Measurements from ENCODE around the gene SNAP29. TPM values are rescaled to one million over a fixed set of nuclear protein-coding genes. Genes with fewer than 3 reads are reported as not detected.

The SNAP29 gene
- total and polyA plus RNA-seq, 9 of the 15 experiments (the other 6 are each of a cell fraction or from before 2014, with no cell fraction given): 19.5 to 250 (median 75.9) TPM

- 33% methylated on average over 3 of the region's 3 CpGs for WGBS (ENCODE audit: insufficient coverage, low coverage, missing lambda C conversion rate)
- no peak for FAIRE-seq
- no peak for ATAC-seq
- no TSS peak for BruUV-seq (replicated peaks)
- Histone ChIP-seq H2AFZ (ENCODE audit: low read depth, low read length) (no peak overlapping the region), H3K9me3 (replicated peaks; ENCODE audit: control insufficient read depth, insufficient read depth, low read depth, low read length) (no peaks in the 10 kb centered on the region), H3K9me1 (ENCODE audit: control insufficient read depth, insufficient read depth, low read length) (peaks cover 8% of the 10 kb centered on the region), H3K4me3 (peak overlapping the region; percentile 1; the same call in 1 of the 2 replicates), H3K27ac (ENCODE audit: extremely low read depth, low read depth, low read length) (no peak overlapping the region), H3K79me2 (ENCODE audit: control insufficient read depth, insufficient read depth, low read length) (peaks cover 100% of the 10 kb centered on the region), H3K36me3 (ENCODE audit: control insufficient read depth, insufficient read depth, low read length) (peaks cover 72% of the 10 kb centered on the region), H3K4me1 (replicated peaks in 1 of 2; ENCODE audit: control insufficient read depth in 2 of 2, insufficient read depth in 2 of 2, low read length in 2 of 2) (peaks cover 47 to 50% of the 10 kb centered on the region in 2 experiments), H4K20me1 (replicated peaks; ENCODE audit: control insufficient read depth, insufficient read depth, low read length) (peaks cover 86% of the 10 kb centered on the region), H3K9ac (ENCODE audit: insufficient read depth in 1 of 2, low read depth in 2 of 2, low read length in 2 of 2) (peak overlapping the region; percentile 3 to 15; a peak in 3 of 4 replicates), H3K4me2 (ENCODE audit: insufficient read depth, low read length) (peak overlapping the region; percentile 91), H3K27me3 (ENCODE audit: control insufficient read depth in 2 of 2, insufficient read depth in 2 of 2, low read length in 2 of 2) (no peaks in the 10 kb centered on the region)
- intact Hi-C loops (cut with micrococcal nuclease): no loop called here
- CTCF ChIA-PET (ENCODE audit: low intra/inter-chr PET ratio): no interaction called here
- in situ Hi-C loops (cut with MboI): no loop called here
- peak in 2 of 4 experiments; percentile 36 to 49 for DNase-seq (ENCODE audit: extremely low read depth in 1 of 4, low spot score in 3 of 4)
- POLR2A ChIA-PET: interaction anchor here (1.2 to 64.4 kb wide), 6 partner anchors 4 to 70 kb away, joined by 3 to 1556 read pairs (median 13); partner anchors contain the start of genes AIFM3, CRKL and LZTR1
- TF ChIP-seq RFX5 (IDR thresholded peaks at IDR 0.05; ENCODE audit: low read depth, low read length): no peak
- TF ChIP-seq ZNF668 (CRISPR knock-in tag; IDR thresholded peaks at IDR 0.05): no peak
- TF ChIP-seq CHCHD3 (CRISPR knock-in tag; IDR thresholded peaks at IDR 0.05): no peak
- TF ChIP-seq TEAD4 (IDR thresholded peaks at IDR 0.05; ENCODE audit: low read length): no peak
- TF ChIP-seq TEAD4 (CRISPR knock-in tag; IDR thresholded peaks at IDR 0.05; ENCODE audit: borderline replicate concordance): no peak
- no peak for TF ChIP-seq SRSF1 (IDR thresholded peaks at IDR 0.05; ENCODE audit: low read depth, low read length)
- TF ChIP-seq TFAP4 (CRISPR knock-in tag; IDR thresholded peaks at IDR 0.05; ENCODE audit: borderline replicate concordance): no peak
- TF ChIP-seq USF1 (CRISPR knock-in tag; IDR thresholded peaks at IDR 0.05): no peak
- no peak for TF ChIP-seq ZNF444 (CRISPR knock-in tag; IDR thresholded peaks at IDR 0.05)
- TF ChIP-seq HNRNPH1 (optimal IDR thresholded peaks at IDR 0.05; ENCODE audit: low read depth, low read length): no peak
- no peak for TF ChIP-seq ARID2 (IDR thresholded peaks at IDR 0.05)
- peak; percentile 17; the same call in 1 of the 2 replicates for TF ChIP-seq RFX7 (CRISPR knock-in tag; IDR thresholded peaks at IDR 0.05)
- TF ChIP-seq ZNF518B (CRISPR knock-in tag; IDR thresholded peaks at IDR 0.05): no peak
- no peak for TF ChIP-seq SREBF2 (CRISPR knock-in tag; IDR thresholded peaks at IDR 0.05)
Measured at GRCh38 chr22:20922141-20922751, 63.4 kb downstream of the SNAP29 start.
